K562 (cell line): ENCODE data around the gene PRRC2B. TPM values are rescaled to one million over a fixed set of nuclear protein-coding genes. Genes with fewer than 3 reads are reported as not detected.

Source experiments
- CBX8 ChIP-seq: fragments of 200-600 bp; sonication (generic); IDR thresholded peaks from 2 replicates; pipeline ENCODE4 v1.6.1; 2012; ENCODE audit warnings: borderline replicate concordance, mixed run types, low read depth, mild to moderate bottlenecking, moderate library complexity, mixed read lengths, low read length, control low read depth, inconsistent platforms; ENCODE audit not compliant: poor library complexity, severe bottlenecking; ENCODE audit errors: extremely low read depth
- CCNT2 ChIP-seq: IDR thresholded peaks from 2 replicates; pipeline ENCODE4 v1.6.1; 2011; ENCODE audit warnings: borderline replicate concordance, low read depth, mild to moderate bottlenecking, moderate library complexity, mixed read lengths, low read length; ENCODE audit not compliant: insufficient read length; ENCODE audit errors: extremely low read depth
- CLOCK ChIP-seq: fragments of 250-450 bp; sonication (Bioruptor Pico); IDR thresholded peaks from 2 replicates; pipeline ENCODE4 v1.4.0; 2020; ENCODE audit warnings: mild to moderate bottlenecking, moderate library complexity, borderline replicate concordance
- CXXC5 ChIP-seq: fragments of 250-450 bp; sonication (Bioruptor Pico); IDR thresholded peaks from 2 replicates; pipeline ENCODE4 v1.8.0; 2022; ENCODE audit warnings: inconsistent platforms, mild to moderate bottlenecking, moderate library complexity
- HMBOX1 ChIP-seq: sonication (generic); IDR thresholded peaks from 2 replicates; pipeline ENCODE4 v1.6.1; 2016
- HMG20B ChIP-seq: fragments of 250-450 bp; sonication (Bioruptor Pico); IDR thresholded peaks from 2 replicates; pipeline ENCODE4 v1.5.0; 2021; ENCODE audit warnings: mild to moderate bottlenecking
- HNRNPH1 ChIP-seq: fragments of 200-400 bp; formaldehyde crosslinking; optimal IDR thresholded peaks from 2 replicates; pipeline ENCODE3; 2017; ENCODE audit warnings: low read depth, mild to moderate bottlenecking, low read length, moderate library complexity
- MEF2A ChIP-seq: IDR thresholded peaks from 2 replicates; pipeline ENCODE4 v1.6.1; 2011; ENCODE audit warnings: low read depth, mild to moderate bottlenecking, low read length, moderate library complexity; ENCODE audit not compliant: control insufficient read depth
- NCOR1 ChIP-seq: fragments of 450-650 bp; IDR thresholded peaks from 2 replicates; pipeline ENCODE4 v1.6.1; 2016; ENCODE audit warnings: mild to moderate bottlenecking, moderate library complexity
- SMAD2 ChIP-seq: fragments of 150-350 bp; IDR thresholded peaks from 2 replicates; pipeline ENCODE4 v1.6.1; 2014; ENCODE audit warnings: low read depth, mild to moderate bottlenecking, low read length
- SNAPC5 ChIP-seq: fragments of 250-450 bp; sonication (Bioruptor Pico); IDR thresholded peaks from 2 replicates; pipeline ENCODE4 v1.8.0; 2021; ENCODE audit warnings: moderate library complexity, mild to moderate bottlenecking, inconsistent platforms
- TEAD1 ChIP-seq, 2 experiments: fragments of 450-650 bp in 1 of 2; sonication (generic) in 1 of 2; formaldehyde crosslinking; IDR thresholded peaks; 2 replicates each; pipeline versions ENCODE4 v1.4.0 to v1.8.0; 2020 to 2022; ENCODE audit warnings: mild to moderate bottlenecking in 2 of 2, missing genetic modification reagents in 1 of 2
- TFE3 ChIP-seq: fragments of 450-650 bp; formaldehyde crosslinking; IDR thresholded peaks from 2 replicates; pipeline ENCODE4 v1.4.0; 2020; ENCODE audit warnings: mild to moderate bottlenecking, mixed read lengths
- THRAP3 ChIP-seq: fragments of 450-650 bp; IDR thresholded peaks from 2 replicates; pipeline ENCODE4 v1.6.1; 2016; ENCODE audit warnings: mild to moderate bottlenecking, inconsistent platforms, borderline replicate concordance
- TSC22D4 ChIP-seq: fragments of 450-650 bp; IDR thresholded peaks from 2 replicates; pipeline ENCODE4 v1.6.1; 2016; ENCODE audit warnings: missing genetic modification characterization, missing biosample characterization, control low read depth
- U2AF1 ChIP-seq: fragments of 200-400 bp; formaldehyde crosslinking; optimal IDR thresholded peaks from 2 replicates; pipeline ENCODE3; 2017; ENCODE audit warnings: mild to moderate bottlenecking, low read depth, low read length, moderate library complexity
- ZNF12 ChIP-seq: sonication (generic); formaldehyde crosslinking; IDR thresholded peaks from 2 replicates; pipeline ENCODE4 v1.4.0; 2020; ENCODE audit warnings: mild to moderate bottlenecking, missing genetic modification reagents
- ZNF134 ChIP-seq: fragments of 250-450 bp; sonication (Bioruptor Pico); conservative IDR thresholded peaks from 2 replicates; pipeline ENCODE4 v1.4.0; 2020
- ZNF239 ChIP-seq: fragments of 250-450 bp; sonication (Bioruptor Pico); IDR thresholded peaks from 2 replicates; pipeline ENCODE4 v1.4.0; 2020; ENCODE audit warnings: mild to moderate bottlenecking
- ZNF589 ChIP-seq: fragments of 200-800 bp; sonication (Bioruptor generic); IDR thresholded peaks from 2 replicates; pipeline ENCODE4 v1.6.1; 2016; ENCODE audit warnings: low read depth, missing genetic modification characterization, missing compliant biosample characterization
- ZNF699 ChIP-seq: fragments of 250-450 bp; sonication (Bioruptor Pico); IDR thresholded peaks from 2 replicates; pipeline ENCODE4 v1.8.0; 2021; ENCODE audit warnings: mild to moderate bottlenecking, moderate library complexity; ENCODE audit not compliant: insufficient replicate concordance
- polyA plus RNA-seq, 8 experiments: library from polyadenylated mRNA; depleted of rRNA in 4 of 8; stranded (reverse) in 5 of 8; unstranded in 3 of 8; fragments of >200 nt; fragmentation: Nextera tagmentation in 2 of 8; fragmentation: Illumina TruSeq in 1 of 8; extraction: Ambion mirVana in 2 of 8; extraction: Trizol in 1 of 8; gene quantifications; 2 replicates each; pipeline versions ENCODE4 v1.2.1 to v1.2.3, GENCODE V29; 2011 to 2014; ENCODE audit warnings: inconsistent platforms in 1 of 8, missing spikeins in 1 of 8
- total RNA-seq, 7 experiments: library from RNA; depleted of rRNA in 6 of 7; stranded (reverse); fragments of >200 nt in 6 of 7; fragmentation: Illumina TruSeq in 2 of 7; extraction: Trizol in 2 of 7; gene quantifications; 2 replicates each; pipeline versions ENCODE4 v1.2.1 to v1.2.3, GENCODE V29; 2011 to 2021; ENCODE audit warnings: low replicate concordance in 1 of 7

Gene PRRC2B
- total and polyA plus RNA-seq, 9 of the 15 experiments (the other 6 are each of a cell fraction or from before 2014, with no cell fraction given), result 0.34 to 125 (median 30.9) TPM

GRCh38 chr9:131502781-131503625 is 109.1 kb downstream of the PRRC2B start, which contains the start of gene POMT1 (continued):
- TF ChIP-seq HNRNPH1, result no peak
- no peak for TF ChIP-seq ZNF12 (CRISPR knock-in tag)
- no peak for TF ChIP-seq ZNF239
- no peak for TF ChIP-seq ZNF134 (CRISPR knock-in tag)
- peak; percentile 71 for TF ChIP-seq U2AF1
- no peak for TF ChIP-seq ZNF699 (CRISPR knock-in tag)
- no peak for TF ChIP-seq TFE3
- no peak for TF ChIP-seq NCOR1
- TF ChIP-seq HMBOX1, result no peak
- peak; percentile 51 for TF ChIP-seq CCNT2
- TF ChIP-seq HMG20B (CRISPR knock-in tag), result no peak
- TF ChIP-seq TEAD1 (CRISPR knock-in tag; IDR thresholded peaks at IDR 0.05), result no peak
- no peak for TF ChIP-seq MEF2A
- TF ChIP-seq TSC22D4 (tag), result no peak
- no peak for TF ChIP-seq THRAP3
- no peak for TF ChIP-seq ZNF589
- no peak for TF ChIP-seq SNAPC5
- TF ChIP-seq CBX8, result no peak
- TF ChIP-seq CLOCK (CRISPR knock-in tag), result no peak
- TF ChIP-seq CXXC5 (CRISPR knock-in tag), result peak; percentile 76
- TF ChIP-seq SMAD2, result no peak
